Measurements from ENCODE around the gene C2orf68. TPM values are rescaled to one million over a fixed set of nuclear protein-coding genes. Genes with fewer than 3 reads are reported as not detected.
A peak's percentile ranks its signal among the peaks of the same experiment; 100 is the strongest.

Gene C2orf68
- total and polyA plus RNA-seq, 2 of the 13 experiments (the other 11 are each of a cell fraction or from before 2014, with no cell fraction given), result 47.1 to 77.4 TPM

GRCh38 chr2:85584354-85584856, 27.5 kb downstream of the C2orf68 start, which contains the start of gene VAMP5 (continued):
- TF ChIP-seq ZMAT3 (CRISPR knock-in tag; conservative IDR thresholded peaks at IDR 0.05) (peak; percentile 58), HOXD1 (CRISPR knock-in tag; IDR thresholded peaks at IDR 0.05) (peak; percentile 86), ZBTB26 (CRISPR knock-in tag; IDR thresholded peaks at IDR 0.05; ENCODE audit: borderline replicate concordance) (peak; percentile 87; the same call in 1 of the 2 replicates), MZF1 (CRISPR knock-in tag; IDR thresholded peaks at IDR 0.05; ENCODE audit: borderline replicate concordance) (0 out of 2 replicates have a peak, but pooled peaks have one; percentile 53), HMGA1 (CRISPR knock-in tag; conservative IDR thresholded peaks at IDR 0.05) (no peak), AGO2 (optimal IDR thresholded peaks at IDR 0.05; ENCODE audit: low read depth, low read length) (peak; percentile 91), MED1 (CRISPR knock-in tag; IDR thresholded peaks at IDR 0.05) (peak; percentile 91), SMAD1 (CRISPR knock-in tag; IDR thresholded peaks at IDR 0.05; ENCODE audit: borderline replicate concordance, low read depth) (peak; percentile 89; the same call in 1 of the 2 replicates)
- TF ChIP-seq, protein P1, sequence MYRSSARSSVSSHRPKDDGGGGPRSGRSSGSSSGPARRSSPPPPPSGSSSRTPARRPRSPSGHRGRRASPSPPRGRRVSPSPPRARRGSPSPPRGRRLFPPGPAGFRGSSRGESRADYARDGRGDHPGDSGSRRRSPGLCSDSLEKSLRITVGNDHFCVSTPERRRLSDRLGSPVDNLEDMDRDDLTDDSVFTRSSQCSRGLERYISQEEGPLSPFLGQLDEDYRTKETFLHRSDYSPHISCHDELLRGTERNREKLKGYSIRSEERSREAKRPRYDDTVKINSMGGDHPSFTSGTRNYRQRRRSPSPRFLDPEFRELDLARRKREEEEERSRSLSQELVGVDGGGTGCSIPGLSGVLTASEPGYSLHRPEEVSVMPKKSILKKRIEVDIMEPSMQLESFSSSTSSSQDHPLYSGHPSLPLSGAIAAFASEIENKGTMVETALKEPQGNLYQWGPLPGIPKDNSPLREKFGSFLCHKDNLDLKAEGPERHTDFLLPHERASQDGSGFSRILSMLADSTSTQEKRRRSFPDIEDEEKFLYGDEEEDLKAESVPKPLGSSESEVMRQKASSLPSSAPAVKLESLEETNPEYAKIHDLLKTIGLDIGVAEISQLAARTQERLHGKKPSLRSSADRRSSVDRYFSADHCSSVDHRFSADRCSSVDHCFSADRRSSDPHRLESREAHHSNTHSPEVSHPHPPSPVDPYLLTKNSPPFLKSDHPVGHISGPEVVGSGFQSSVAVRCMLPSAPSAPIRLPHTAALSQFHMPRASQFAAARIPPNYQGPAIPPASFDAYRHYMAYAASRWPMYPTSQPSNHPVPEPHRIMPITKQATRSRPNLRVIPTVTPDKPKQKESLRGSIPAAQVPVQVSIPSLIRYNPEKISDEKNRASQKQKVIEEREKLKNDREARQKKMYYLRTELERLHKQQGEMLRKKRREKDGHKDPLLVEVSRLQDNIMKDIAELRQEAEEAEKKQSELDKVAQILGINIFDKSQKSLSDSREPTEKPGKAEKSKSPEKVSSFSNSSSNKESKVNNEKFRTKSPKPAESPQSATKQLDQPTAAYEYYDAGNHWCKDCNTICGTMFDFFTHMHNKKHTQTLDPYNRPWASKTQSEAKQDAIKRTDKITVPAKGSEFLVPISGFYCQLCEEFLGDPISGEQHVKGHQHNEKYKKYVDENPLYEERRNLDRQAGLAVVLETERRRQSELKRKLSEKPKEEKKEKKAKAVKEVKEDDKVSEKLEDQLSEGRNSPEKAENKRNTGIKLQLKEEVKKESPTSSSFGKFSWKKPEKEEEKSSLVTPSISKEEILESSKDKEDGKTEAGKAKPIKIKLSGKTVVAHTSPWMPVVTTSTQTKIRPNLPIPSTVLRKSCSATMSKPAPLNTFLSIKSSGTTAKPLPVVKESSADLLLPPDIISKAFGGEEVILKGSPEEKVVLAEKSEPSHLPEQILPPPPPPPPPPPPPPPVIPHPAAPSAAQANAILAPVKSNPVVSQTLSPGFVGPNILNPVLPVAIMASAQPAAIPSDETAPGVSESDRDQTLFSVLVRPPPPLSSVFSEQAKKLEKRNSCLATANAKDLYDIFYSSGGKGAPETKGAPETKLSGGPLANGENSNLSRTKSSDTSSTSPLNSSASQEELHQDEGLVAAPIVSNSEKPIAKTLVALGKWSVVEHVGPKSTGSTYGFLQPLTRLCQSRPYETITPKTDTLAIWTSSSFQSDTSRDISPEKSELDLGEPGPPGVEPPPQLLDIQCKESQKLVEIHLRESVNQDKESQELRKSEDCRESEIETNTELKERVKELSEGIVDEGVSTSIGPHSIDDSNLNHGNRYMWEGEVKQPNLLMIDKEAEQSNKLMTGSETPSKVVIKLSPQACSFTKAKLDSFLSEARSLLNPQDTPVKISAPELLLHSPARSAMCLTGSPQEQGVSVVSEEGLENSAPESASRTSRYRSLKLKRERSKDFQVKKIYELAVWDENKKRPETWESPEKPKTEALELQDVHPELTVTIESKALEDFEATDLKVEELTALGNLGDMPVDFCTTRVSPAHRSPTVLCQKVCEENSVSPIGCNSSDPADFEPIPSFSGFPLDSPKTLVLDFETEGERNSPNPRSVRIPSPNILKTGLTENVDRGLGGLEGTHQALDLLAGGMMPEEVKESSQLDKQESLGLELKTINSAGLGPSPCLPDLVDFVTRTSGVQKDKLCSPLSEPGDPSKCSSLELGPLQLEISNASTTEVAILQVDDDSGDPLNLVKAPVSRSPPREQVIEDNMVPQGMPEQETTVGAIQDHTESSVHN (CRISPR knock-in tag; IDR thresholded peaks at IDR 0.05), result peak; percentile 93
- TF ChIP-seq, protein P2, sequence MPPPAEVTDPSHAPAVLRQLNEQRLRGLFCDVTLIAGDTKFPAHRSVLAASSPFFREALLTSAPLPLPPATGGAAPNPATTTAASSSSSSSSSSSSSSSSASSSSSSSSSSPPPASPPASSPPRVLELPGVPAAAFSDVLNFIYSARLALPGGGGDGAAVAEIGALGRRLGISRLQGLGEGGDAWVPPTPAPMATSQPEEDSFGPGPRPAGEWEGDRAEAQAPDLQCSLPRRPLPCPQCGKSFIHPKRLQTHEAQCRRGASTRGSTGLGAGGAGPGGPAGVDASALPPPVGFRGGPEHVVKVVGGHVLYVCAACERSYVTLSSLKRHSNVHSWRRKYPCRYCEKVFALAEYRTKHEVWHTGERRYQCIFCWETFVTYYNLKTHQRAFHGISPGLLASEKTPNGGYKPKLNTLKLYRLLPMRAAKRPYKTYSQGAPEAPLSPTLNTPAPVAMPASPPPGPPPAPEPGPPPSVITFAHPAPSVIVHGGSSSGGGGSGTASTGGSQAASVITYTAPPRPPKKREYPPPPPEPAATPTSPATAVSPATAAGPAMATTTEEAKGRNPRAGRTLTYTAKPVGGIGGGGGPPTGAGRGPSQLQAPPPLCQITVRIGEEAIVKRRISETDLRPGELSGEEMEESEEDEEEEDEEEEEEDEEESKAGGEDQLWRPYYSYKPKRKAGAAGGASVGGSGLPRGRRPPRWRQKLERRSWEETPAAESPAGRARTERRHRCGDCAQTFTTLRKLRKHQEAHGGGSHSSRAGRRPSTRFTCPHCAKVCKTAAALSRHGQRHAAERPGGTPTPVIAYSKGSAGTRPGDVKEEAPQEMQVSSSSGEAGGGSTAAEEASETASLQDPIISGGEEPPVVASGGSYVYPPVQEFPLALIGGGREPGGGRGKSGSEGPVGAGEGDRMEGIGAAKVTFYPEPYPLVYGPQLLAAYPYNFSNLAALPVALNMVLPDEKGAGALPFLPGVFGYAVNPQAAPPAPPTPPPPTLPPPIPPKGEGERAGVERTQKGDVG (CRISPR knock-in tag; IDR thresholded peaks at IDR 0.05; ENCODE audit: borderline replicate concordance), result peak; percentile 36; the same call in 1 of the 2 replicates
- TF ChIP-seq, protein P3, sequence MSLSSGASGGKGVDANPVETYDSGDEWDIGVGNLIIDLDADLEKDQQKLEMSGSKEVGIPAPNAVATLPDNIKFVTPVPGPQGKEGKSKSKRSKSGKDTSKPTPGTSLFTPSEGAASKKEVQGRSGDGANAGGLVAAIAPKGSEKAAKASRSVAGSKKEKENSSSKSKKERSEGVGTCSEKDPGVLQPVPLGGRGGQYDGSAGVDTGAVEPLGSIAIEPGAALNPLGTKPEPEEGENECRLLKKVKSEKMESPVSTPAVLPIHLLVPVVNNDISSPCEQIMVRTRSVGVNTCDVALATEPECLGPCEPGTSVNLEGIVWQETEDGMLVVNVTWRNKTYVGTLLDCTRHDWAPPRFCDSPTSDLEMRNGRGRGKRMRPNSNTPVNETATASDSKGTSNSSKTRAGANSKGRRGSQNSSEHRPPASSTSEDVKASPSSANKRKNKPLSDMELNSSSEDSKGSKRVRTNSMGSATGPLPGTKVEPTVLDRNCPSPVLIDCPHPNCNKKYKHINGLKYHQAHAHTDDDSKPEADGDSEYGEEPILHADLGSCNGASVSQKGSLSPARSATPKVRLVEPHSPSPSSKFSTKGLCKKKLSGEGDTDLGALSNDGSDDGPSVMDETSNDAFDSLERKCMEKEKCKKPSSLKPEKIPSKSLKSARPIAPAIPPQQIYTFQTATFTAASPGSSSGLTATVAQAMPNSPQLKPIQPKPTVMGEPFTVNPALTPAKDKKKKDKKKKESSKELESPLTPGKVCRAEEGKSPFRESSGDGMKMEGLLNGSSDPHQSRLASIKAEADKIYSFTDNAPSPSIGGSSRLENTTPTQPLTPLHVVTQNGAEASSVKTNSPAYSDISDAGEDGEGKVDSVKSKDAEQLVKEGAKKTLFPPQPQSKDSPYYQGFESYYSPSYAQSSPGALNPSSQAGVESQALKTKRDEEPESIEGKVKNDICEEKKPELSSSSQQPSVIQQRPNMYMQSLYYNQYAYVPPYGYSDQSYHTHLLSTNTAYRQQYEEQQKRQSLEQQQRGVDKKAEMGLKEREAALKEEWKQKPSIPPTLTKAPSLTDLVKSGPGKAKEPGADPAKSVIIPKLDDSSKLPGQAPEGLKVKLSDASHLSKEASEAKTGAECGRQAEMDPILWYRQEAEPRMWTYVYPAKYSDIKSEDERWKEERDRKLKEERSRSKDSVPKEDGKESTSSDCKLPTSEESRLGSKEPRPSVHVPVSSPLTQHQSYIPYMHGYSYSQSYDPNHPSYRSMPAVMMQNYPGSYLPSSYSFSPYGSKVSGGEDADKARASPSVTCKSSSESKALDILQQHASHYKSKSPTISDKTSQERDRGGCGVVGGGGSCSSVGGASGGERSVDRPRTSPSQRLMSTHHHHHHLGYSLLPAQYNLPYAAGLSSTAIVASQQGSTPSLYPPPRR (CRISPR knock-in tag; IDR thresholded peaks at IDR 0.05; ENCODE audit: borderline replicate concordance), result peak; percentile 74
